Central memory CD8-positive, alpha-beta T cell (primary cell): ENCODE measurements around the gene USP40.
"Not testable (repeated sequence)": the region's sequence is repeated elsewhere in the genome, so short reads cannot be mapped to it uniquely, and the experiment has no call there.

Source experiments
- ATAC-seq: fragments of 150-1000 bp; cut with Tn5 transposase; replicated peaks from 2 replicates; pipeline ENCODE4 v1.10.0; 2022; ENCODE audit warnings: mild to moderate bottlenecking, moderate FRiP score, moderate number of reproducible peaks; ENCODE audit not compliant: poor library complexity, severe bottlenecking; ENCODE audit errors: extremely low read depth
- DNase-seq, 2 donors: peaks; one replicate each; pipeline ENCODE4 v3.0.0; 2021; ENCODE audit warnings: low spot score in 2 of 2
- H3K27ac Mint-ChIP-seq: one replicate; pipeline ENCODE4 v1.8.0; 2022; ENCODE audit warnings: low read depth, mild to moderate bottlenecking, moderate library complexity, mixed read lengths
- H3K27me3 Mint-ChIP-seq: one replicate; pipeline ENCODE4 v1.8.0; 2022; ENCODE audit warnings: mixed read lengths
- H3K36me3 Mint-ChIP-seq: one replicate; pipeline ENCODE4 v1.8.0; 2022; ENCODE audit warnings: mild to moderate bottlenecking, moderate library complexity, mixed read lengths; ENCODE audit not compliant: insufficient read depth
- H3K4me1 Mint-ChIP-seq: one replicate; pipeline ENCODE4 v1.8.0; 2022; ENCODE audit warnings: mixed read lengths
- H3K4me3 Mint-ChIP-seq: one replicate; pipeline ENCODE4 v1.8.0; 2022; ENCODE audit warnings: mild to moderate bottlenecking, moderate library complexity, mixed read lengths
- H3K9me3 Mint-ChIP-seq: one replicate; pipeline ENCODE4 v1.8.0; 2022; ENCODE audit warnings: mixed read lengths

Gene USP40, protein sequence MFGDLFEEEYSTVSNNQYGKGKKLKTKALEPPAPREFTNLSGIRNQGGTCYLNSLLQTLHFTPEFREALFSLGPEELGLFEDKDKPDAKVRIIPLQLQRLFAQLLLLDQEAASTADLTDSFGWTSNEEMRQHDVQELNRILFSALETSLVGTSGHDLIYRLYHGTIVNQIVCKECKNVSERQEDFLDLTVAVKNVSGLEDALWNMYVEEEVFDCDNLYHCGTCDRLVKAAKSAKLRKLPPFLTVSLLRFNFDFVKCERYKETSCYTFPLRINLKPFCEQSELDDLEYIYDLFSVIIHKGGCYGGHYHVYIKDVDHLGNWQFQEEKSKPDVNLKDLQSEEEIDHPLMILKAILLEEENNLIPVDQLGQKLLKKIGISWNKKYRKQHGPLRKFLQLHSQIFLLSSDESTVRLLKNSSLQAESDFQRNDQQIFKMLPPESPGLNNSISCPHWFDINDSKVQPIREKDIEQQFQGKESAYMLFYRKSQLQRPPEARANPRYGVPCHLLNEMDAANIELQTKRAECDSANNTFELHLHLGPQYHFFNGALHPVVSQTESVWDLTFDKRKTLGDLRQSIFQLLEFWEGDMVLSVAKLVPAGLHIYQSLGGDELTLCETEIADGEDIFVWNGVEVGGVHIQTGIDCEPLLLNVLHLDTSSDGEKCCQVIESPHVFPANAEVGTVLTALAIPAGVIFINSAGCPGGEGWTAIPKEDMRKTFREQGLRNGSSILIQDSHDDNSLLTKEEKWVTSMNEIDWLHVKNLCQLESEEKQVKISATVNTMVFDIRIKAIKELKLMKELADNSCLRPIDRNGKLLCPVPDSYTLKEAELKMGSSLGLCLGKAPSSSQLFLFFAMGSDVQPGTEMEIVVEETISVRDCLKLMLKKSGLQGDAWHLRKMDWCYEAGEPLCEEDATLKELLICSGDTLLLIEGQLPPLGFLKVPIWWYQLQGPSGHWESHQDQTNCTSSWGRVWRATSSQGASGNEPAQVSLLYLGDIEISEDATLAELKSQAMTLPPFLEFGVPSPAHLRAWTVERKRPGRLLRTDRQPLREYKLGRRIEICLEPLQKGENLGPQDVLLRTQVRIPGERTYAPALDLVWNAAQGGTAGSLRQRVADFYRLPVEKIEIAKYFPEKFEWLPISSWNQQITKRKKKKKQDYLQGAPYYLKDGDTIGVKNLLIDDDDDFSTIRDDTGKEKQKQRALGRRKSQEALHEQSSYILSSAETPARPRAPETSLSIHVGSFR

DNA sequence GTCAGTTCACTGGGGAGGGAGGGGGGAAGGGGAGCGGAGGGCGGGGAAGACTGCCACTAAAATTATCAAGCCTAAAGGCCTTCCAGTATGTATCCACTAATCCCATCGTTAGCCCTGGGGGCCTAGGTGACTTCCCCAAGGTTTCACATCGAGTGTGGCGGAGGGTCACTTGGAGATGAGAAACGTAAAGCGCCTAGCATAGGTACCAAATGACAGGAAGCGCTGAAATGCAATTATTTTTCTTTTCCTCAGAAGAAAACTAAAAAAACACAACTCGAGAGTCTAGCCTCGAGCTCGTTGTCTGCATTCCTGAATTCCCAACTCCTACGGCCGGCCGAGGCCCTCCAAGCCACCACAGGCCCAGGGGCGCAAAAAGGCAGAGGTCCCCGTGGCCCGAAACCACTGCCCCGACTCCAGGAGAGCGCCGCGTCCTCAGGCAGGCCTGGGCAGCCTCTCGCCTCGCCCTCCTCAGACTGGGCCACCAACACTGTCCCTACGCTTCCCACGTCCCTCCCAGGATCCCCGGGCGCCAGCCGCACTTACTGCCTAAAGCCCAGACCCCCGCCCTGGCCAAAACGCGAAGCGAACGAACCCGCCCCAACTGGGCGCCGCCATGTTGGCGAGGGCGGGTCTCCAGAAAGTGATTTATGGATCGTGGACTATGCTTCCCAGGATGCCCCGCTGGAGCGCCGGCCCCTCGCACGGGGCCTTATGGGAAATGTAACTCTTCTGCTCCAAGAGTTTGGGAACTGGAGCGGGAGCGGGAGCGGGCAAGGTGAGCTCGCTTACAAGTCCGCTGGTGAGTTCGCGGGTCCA, at the start of gene USP40:
Gene USP40, minus strand, starts transcription at position 642 of the 816 bp plus-strand sequence. CDS start 1,228 bp downstream, outside the sequence.
- Mint-ChIP-seq H3K4me1 (peaks cover 9% of the 10 kb centered on the region), H3K4me3 (peak within 1 kb of the TSS; percentile 96), H3K27ac (peak within 1 kb of the TSS; percentile 95), H3K9me3 (no peaks in the 10 kb centered on the region), H3K27me3 (no peaks in the 10 kb centered on the region), H3K36me3 (no peaks in the 10 kb centered on the region)
- DNase-seq (peak; percentile 20 to 37), ATAC-seq (peak; percentile 88)

DNA sequence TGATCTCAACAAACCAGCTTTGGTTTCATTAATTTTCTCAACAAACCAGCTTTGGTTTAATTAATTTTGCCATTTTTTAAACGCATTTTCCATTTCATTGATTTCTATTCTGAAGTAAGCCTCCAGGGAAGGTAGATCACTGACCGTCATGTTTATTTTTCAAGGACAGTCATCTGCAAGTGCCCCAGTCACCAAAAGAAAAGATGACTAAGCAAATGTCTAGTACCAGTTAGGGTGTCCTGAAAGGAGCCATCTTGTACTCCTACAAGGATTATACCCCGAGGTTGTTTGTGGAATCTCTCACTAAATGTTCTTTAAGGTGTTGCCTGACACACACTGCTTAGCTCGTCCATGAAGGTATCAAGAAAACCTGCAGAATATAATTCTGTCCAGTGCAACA, 44.7 kb upstream of the USP40 start:
- Mint-ChIP-seq H3K9me3 (peaks cover 18% of the 10 kb centered on the region), H3K4me1 (no peaks in the 10 kb centered on the region), H3K4me3 (no peak overlapping the region), H3K36me3 (peaks cover 2% of the 10 kb centered on the region), H3K27me3 (peaks cover 65% of the 10 kb centered on the region), H3K27ac (no peak overlapping the region)
- DNase-seq (no peak), ATAC-seq (no peak)

DNA sequence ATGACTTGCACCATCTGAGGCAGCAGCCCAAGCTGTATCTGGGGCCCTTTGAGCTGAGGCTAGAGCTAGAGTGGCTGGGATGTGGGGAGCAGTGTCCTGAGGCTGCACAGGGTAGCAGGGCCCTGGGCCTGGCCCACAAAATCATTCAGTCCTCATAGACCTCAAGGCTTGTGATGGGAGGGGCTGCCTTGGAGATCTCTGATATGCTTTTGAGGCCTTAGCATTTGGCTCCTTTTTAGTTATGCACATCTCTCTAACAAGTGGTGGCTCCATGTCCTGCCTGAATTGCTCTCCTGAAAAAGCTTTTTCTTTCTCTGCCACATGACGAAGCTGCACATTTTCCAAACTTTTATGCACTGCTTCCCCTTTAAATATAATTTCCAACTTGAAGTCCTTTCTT, 39.1 kb upstream of the USP40 start:
- no peaks in the 10 kb centered on the region for H3K36me3 Mint-ChIP-seq
- ATAC-seq, result no peak

DNA sequence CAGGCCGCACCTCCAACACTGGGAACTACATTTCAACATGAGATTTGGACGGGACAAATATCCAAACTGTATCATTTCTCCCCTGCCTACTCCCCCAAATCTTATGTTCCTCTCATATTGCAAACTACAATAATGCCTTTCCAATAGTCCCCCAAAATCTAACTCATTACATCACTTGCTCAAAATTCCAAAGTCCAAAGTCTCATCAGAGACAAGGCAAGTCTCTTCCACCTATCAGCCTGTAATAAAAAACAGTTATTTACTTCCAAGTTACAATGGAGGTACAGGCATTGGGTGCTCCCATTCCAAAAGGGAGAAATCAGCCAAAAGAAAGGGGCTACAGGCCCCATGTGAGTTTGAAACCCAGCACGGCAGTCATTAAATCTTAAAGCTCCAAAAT, 38.2 kb upstream of the USP40 start:
- Mint-ChIP-seq H3K9me3 (no peaks in the 10 kb centered on the region), H3K4me3 (no peak overlapping the region), H3K27ac (no peak overlapping the region), H3K27me3 (peaks cover 47% of the 10 kb centered on the region), H3K36me3 (no peaks in the 10 kb centered on the region), H3K4me1 (no peaks in the 10 kb centered on the region)
- no peak for ATAC-seq
- no peak for DNase-seq

More for the DNA sequence above, 39.1 kb upstream of the USP40 start:
- no peak for DNase-seq
- Mint-ChIP-seq H3K4me1 (no peaks in the 10 kb centered on the region), H3K9me3 (peaks cover 5% of the 10 kb centered on the region), H3K4me3 (no peak overlapping the region), H3K27me3 (peaks cover 47% of the 10 kb centered on the region), H3K27ac (no peak overlapping the region)

DNA sequence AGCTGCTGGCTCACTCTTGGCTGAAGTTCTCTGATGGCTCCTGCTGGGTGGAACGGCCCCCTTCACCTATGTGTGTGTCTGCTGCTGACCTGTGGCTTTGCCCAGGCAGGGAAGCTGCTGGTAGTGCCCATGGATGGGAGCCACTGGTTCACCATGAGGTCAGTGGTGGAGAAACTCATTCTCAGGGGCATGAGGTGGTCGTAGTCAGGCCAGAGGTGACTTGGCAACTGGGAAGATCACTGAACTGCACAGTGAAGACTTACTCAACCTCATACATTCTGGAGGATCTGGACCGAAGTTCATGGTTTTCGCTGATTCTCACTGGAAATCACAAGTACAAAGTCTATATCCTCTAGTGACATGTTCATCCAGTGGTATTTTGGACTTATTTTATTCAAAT, 36.9 kb upstream of the USP40 start:
- no peak overlapping the region for H3K27ac Mint-ChIP-seq
- H3K9me3 Mint-ChIP-seq, result no peaks in the 10 kb centered on the region
- DNase-seq, result no peak

DNA sequence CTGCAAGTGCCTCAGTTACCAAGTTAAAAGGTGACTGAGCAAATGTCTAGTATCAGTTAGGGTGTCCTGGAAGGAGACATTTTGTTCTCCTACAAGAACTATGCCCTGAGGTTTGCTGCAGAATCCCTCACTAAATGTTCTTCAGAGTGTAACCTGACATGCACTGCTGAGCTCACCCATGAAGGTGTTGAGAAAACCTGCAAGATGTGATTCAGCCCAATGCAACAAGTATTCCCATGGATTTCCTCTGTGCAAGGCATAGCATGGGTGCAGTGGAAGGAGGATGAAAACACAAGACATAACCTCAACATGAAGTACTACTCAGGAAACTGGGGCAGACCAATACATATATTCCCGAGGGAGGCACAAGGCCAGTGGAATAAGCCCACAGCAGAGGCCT, 35.5 kb upstream of the USP40 start:
- Mint-ChIP-seq H3K27me3 (peaks cover 49% of the 10 kb centered on the region), H3K4me1 (no peaks in the 10 kb centered on the region), H3K4me3 (no peak overlapping the region), H3K36me3 (no peaks in the 10 kb centered on the region), H3K9me3 (no peaks in the 10 kb centered on the region), H3K27ac (no peak overlapping the region)
- no peak for DNase-seq
- no peak for ATAC-seq

More for the DNA sequence above, 36.9 kb upstream of the USP40 start:
- no peaks in the 10 kb centered on the region for H3K36me3 Mint-ChIP-seq
- no peak overlapping the region for H3K4me3 Mint-ChIP-seq
- no peaks in the 10 kb centered on the region for H3K4me1 Mint-ChIP-seq
- no peak for ATAC-seq
- peaks cover 49% of the 10 kb centered on the region for H3K27me3 Mint-ChIP-seq

DNA sequence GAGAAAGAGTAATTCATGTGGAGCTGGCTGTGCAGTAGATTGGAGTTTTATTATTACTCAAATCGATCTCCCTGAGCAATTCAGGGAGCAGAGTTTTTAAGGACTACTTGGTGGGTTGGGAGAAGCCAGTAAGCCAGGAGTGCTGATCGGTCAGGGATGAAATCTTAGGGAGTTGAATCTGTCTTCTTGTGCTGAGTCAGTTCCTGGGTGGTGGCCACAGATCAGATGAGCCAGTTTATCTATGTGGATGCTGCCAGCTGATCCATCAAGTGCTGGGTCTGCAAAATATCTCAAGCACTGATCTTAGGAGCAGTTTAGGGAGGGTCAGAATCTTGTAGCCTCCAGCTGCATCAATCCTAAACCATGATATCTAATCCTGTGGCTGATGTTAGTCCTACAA, 33.8 kb upstream of the USP40 start:
- Mint-ChIP-seq H3K4me1 (no peaks in the 10 kb centered on the region), H3K36me3 (no peaks in the 10 kb centered on the region), H3K27ac (no peak overlapping the region), H3K9me3 (no peaks in the 10 kb centered on the region), H3K27me3 (peaks cover 49% of the 10 kb centered on the region), H3K4me3 (no peak overlapping the region)
- no peak for DNase-seq
- no peak for ATAC-seq

DNA sequence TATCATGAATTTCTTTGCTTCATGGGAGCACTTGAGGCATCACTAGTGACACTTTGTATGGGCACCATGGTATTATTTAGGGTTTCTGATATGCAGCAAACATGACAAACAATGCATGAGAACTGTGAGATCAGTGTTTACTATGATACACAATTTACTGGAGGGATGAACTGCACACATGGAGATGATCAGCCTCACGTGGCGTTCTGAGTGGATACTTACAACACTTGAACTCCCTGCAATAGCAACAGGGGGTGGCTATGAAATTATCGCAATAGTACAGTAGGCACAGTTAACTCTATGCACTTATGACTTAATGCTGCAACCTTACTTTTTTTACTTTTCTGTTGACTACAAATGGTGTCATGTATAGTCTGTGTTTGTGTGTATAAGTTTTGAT, 32.4 kb upstream of the USP40 start:
- no peaks in the 10 kb centered on the region for H3K36me3 Mint-ChIP-seq
- H3K9me3 Mint-ChIP-seq, result no peaks in the 10 kb centered on the region
- H3K27me3 Mint-ChIP-seq, result peaks cover 46% of the 10 kb centered on the region
- no peaks in the 10 kb centered on the region for H3K4me1 Mint-ChIP-seq
- ATAC-seq, result no peak
- H3K4me3 Mint-ChIP-seq, result no peak overlapping the region
- no peak for DNase-seq
- no peak overlapping the region for H3K27ac Mint-ChIP-seq

DNA sequence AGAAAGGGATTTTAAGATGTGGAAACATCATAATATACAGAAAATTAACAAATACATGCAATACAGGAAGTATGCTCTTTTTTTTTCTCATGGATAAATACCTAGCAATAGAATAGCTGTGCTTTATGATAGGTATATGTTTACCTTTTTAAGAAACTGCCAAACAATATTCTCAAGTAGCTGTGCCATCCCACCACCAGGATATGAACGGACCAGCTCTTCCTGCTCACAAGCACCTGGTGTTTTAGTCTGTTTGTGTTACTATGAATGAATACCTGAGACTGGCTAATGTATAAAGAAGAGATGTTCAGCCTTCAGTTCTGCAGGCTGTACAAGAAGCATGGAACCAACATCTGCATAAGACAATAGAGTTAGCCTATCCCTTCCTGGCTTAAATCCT, 30.9 kb upstream of the USP40 start:
- Mint-ChIP-seq H3K4me1 (no peaks in the 10 kb centered on the region), H3K27ac (no peak overlapping the region), H3K9me3 (no peaks in the 10 kb centered on the region), H3K27me3 (peaks cover 52% of the 10 kb centered on the region), H3K4me3 (no peak overlapping the region), H3K36me3 (no peaks in the 10 kb centered on the region)
- ATAC-seq (no peak), DNase-seq (no peak)

DNA sequence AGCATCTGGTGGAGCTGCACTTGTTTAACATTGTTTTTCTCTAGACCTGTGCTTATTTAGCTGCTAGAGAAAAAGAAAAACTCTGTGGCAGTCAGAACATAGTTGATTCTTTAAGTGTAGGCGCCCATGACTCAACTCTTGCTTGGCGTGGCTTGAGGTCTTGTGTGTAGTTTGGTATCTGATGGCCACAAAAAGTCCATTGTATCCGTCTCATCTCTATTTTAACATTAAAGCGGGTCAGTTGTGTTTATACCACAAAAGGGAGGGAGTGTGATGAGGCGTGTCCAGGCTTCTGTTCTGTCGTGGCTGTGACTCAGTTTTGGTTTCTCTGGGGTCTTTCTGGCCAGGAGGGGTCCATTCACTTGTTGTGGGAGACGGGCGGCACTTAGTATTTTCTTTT, 26.6 kb upstream of the USP40 start:
- Mint-ChIP-seq H3K4me3 (no peak overlapping the region), H3K9me3 (no peaks in the 10 kb centered on the region), H3K27me3 (peaks cover 43% of the 10 kb centered on the region), H3K36me3 (no peaks in the 10 kb centered on the region), H3K4me1 (no peaks in the 10 kb centered on the region), H3K27ac (no peak overlapping the region)
- DNase-seq, result no peak
- no peak for ATAC-seq

DNA sequence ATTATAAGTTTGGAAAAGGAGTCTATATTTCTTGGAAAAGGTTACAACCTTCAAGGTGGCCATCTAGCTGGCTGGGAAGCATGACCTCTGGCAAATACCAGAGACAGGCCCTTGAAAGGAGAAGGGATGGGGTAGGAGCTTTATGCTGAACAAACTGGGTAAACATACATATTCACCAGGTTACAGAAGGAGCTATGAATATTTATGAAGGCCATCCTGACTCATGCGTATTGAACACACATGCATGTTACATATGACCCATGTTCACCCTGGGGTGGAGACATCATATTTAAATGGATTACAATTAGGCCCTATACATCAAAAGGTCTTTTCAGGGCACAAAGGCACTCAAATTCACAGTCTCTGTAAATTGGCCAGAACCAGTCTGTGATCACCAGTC, 26.1 kb upstream of the USP40 start:
- H3K27me3 Mint-ChIP-seq, result peaks cover 48% of the 10 kb centered on the region
- ATAC-seq, DNase-seq, H3K27ac Mint-ChIP-seq, H3K4me1 Mint-ChIP-seq, H3K36me3 Mint-ChIP-seq, H3K4me3 Mint-ChIP-seq, H3K9me3 Mint-ChIP-seq: not testable (repeated sequence)

DNA sequence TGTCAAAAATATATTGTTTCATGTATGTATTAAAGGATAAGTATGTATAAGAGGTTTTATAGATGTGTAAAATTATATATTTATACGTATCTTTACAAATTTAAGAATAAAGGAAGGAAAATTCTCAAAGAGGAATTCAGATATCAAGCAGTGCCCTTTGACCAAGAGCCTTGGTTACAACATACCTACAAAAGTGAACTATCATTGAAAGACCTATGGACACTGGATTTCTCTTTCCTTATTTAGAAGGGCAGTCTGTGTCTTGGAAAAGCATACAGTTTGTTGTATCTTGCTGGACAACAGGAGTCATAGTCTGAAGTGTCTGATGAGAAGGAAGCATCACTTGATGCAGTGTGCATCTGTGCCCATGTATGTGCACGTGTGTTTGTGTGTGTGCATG, 21.8 kb upstream of the USP40 start:
- Mint-ChIP-seq H3K27ac (no peak overlapping the region), H3K27me3 (peaks cover 67% of the 10 kb centered on the region), H3K4me3 (no peak overlapping the region), H3K9me3 (no peaks in the 10 kb centered on the region), H3K36me3 (no peaks in the 10 kb centered on the region), H3K4me1 (no peaks in the 10 kb centered on the region)
- ATAC-seq (no peak), DNase-seq (no peak)
